Measurements from ENCODE around the gene SVOP.

Gene SVOP

DNA sequence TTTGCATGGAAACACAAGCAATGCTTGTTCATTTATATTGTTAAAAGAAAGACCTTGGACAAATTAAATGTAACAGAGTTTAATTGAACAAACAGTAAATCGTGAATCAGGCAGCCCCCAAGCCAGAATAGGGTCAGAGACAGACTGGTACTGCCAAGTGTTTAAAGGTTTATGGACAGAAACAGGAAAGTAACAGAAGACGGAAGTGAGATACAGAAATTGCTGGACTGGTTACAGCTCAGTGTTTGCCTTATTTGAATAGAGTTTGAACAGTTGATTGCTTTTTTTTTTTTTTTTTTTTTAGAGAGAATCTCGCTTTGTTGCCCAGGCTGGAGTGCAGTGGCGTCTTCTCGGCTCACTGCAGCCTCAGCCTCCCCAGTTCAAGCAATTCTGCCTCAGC lies 90.7 kb downstream of the SVOP start:
- no peak for DNase-seq (ENCODE audit: low read depth)

DNA sequence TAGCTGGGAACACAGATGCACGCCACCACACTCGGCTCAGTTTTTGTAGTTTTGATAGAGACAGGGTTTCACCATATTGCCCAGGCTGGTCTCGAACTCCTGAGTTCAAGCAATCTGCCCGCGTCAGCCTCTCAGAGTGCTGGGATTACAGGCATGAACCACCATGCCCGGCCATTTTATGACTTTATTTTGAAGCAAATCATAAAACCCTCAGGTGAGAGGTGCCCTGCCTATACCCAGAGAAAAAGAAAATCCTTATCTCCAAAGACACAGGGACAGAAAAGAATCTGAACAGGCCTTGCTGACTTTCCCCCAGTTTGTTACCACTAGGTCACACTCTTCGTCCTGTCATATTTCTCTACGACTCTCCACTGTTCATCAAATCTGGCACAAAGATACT lies 92.2 kb downstream of the SVOP start:
- TF ChIP-seq, protein P1, sequence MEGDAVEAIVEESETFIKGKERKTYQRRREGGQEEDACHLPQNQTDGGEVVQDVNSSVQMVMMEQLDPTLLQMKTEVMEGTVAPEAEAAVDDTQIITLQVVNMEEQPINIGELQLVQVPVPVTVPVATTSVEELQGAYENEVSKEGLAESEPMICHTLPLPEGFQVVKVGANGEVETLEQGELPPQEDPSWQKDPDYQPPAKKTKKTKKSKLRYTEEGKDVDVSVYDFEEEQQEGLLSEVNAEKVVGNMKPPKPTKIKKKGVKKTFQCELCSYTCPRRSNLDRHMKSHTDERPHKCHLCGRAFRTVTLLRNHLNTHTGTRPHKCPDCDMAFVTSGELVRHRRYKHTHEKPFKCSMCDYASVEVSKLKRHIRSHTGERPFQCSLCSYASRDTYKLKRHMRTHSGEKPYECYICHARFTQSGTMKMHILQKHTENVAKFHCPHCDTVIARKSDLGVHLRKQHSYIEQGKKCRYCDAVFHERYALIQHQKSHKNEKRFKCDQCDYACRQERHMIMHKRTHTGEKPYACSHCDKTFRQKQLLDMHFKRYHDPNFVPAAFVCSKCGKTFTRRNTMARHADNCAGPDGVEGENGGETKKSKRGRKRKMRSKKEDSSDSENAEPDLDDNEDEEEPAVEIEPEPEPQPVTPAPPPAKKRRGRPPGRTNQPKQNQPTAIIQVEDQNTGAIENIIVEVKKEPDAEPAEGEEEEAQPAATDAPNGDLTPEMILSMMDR (conservative IDR thresholded peaks at IDR 0.05; ENCODE audit: low read length), result no peak
- no peak overlapping the region for H3K4me3 ChIP-seq (ENCODE audit: low read length)
- DNase-seq (ENCODE audit: low read depth), result no peak

More for the DNA sequence above, 90.7 kb downstream of the SVOP start:
- TF ChIP-seq, protein P1 (conservative IDR thresholded peaks at IDR 0.05; ENCODE audit: low read length), result no peak
- H3K4me3 ChIP-seq (ENCODE audit: low read length), result no peak overlapping the region

DNA sequence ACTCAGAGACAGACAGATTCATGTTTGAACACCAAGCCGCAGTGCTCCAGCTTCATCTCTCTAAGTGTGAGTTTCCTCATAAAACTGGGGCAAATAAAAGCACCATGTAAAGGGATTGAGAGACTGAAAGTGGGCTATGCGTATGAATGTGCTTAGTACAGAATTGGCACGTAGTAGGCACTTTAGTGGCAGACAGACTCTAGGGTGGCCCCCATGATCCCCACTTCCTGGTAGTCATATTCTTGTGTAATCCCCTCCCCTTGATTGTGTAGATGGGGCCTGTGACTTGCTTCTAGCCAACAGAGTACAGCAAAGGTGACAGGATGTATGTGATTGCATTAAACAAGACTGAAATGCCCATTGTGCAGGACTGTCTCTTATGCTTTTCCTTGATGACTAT lies 98.0 kb downstream of the SVOP start:
- TF ChIP-seq, protein P1 (conservative IDR thresholded peaks at IDR 0.05; ENCODE audit: low read length), result no peak
- H3K4me3 ChIP-seq (ENCODE audit: low read length), result no peak overlapping the region
- DNase-seq (ENCODE audit: low read depth), result no peak

DNA sequence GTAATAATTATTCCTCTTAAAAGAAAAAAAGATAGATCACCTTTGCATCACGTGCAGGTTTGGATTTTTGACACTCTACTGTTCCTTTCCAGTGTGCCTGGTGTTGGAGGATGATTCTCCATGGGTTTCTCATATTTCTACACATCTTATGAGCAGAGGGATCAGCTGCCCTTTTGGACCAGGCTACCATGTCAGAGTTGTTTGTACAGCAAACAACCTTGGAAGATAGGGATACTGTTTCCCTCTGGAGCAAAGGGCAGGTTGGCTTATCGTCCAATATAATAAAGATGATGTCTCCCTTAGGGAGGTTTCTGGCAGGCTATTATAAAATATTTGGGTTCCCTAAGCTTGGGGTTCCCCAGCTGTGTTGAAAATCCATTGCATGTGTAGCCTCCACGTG lies 98.9 kb downstream of the SVOP start:
- TF ChIP-seq, protein P1 (conservative IDR thresholded peaks at IDR 0.05; ENCODE audit: low read length), result no peak
- H3K4me3 ChIP-seq (ENCODE audit: low read length), result no peak overlapping the region
- DNase-seq (ENCODE audit: low read depth), result no peak

DNA sequence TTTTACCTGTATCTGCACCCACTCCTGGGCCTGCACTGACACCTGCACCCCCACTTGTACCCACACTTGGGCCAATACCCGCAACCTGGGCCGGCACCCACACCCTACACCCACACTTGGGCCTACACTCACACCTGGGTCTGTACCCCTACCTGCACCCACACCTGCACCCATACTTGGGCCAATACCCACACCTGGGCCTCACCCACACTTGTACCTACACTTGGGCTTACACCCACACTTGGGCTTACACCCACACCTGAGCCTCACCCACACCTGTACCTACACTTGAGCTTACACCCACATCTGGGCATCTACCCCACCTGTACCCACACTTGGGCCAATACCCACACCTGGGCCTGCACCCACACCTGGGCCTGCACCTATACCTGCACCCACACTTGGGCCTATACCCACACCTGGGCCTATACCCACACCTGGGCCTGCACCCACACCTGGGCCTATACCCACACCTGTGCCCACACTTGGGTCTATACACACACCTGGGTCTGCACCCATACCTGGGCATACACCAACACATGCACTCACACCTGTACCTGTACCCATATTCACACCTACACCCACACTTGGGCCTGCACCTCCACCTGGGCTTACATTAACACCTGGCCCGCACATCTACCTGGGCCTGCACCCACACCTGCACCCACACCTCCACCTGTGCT lies 101.8 kb downstream of the SVOP start:
- DNase-seq (ENCODE audit: low read depth), result no peak
- no peak overlapping the region for H3K4me3 ChIP-seq (ENCODE audit: low read length)
- TF ChIP-seq, protein P1 (conservative IDR thresholded peaks at IDR 0.05; ENCODE audit: low read length), result no peak

DNA sequence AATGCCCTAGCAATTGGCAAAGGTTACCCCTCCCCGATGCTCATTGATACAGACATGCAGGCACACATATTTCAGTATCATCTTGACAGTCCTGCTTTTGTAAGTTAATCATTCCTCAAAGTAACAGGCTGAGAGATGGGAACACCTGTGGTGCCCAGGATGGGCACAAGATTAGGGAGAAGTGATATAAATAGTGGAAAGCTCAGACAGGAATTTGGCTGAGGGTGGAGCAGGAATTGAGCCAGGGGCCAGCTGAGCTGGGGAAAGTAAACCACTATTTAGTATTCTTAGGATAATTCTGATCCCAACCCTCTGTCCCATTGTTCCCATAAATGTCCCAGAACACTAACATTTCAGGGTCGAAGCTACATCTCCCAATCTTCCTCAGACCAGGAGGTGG lies 102.7 kb downstream of the SVOP start:
- no peak overlapping the region for H3K4me3 ChIP-seq (ENCODE audit: low read length)
- DNase-seq (ENCODE audit: low read depth), result no peak
- TF ChIP-seq, protein P1 (conservative IDR thresholded peaks at IDR 0.05; ENCODE audit: low read length), result no peak

DNA sequence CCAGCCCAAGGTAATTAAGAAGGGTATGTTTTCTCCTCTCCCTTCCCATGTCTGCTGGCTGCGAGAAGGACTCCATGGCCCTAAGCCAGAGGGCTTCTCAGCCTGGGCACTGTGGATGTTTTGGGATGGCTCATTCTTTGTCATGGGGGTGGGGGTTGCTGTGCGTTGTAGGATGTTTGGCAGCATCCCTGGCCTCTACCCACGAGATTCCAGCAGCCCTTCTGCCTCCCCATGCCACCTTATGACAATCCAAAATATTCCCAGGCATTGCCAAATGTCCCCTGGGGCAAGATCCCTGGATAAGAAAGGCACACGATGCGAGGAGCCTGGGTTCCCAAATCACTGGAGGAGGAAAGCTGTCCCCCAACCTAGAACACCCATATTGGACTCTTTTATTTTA lies 104.5 kb downstream of the SVOP start:
- TF ChIP-seq, protein P1 (conservative IDR thresholded peaks at IDR 0.05; ENCODE audit: low read length), result no peak
- no peak overlapping the region for H3K4me3 ChIP-seq (ENCODE audit: low read length)
- no peak for DNase-seq (ENCODE audit: low read depth)
